IPS-18a (cell line): Measurements from ENCODE around the gene CAMK2A.

Experiments
- H3K27ac ChIP-seq: one replicate; pipeline ENCODE4 v1.5.1; 2013; ENCODE audit warnings: low read length
- H3K27me3 ChIP-seq: one replicate; pipeline ENCODE4 v1.6.1; 2013; ENCODE audit warnings: mild to moderate bottlenecking, low read length; ENCODE audit not compliant: control insufficient read depth, insufficient read depth
- H3K36me3 ChIP-seq: one replicate; pipeline ENCODE4 v1.6.1; 2013; ENCODE audit warnings: low read depth, low read length; ENCODE audit not compliant: control insufficient read depth
- H3K4me1 ChIP-seq: one replicate; pipeline ENCODE4 v1.6.1; 2013; ENCODE audit warnings: low read depth, low read length; ENCODE audit not compliant: control insufficient read depth
- H3K4me3 ChIP-seq: one replicate; pipeline ENCODE4 v1.5.1; 2013; ENCODE audit warnings: low read length
- H3K9ac ChIP-seq: one replicate; pipeline ENCODE4 v1.6.1; 2013; ENCODE audit warnings: mild to moderate bottlenecking, low read length, moderate library complexity
- H3K9me3 ChIP-seq: one replicate; pipeline ENCODE4 v1.6.1; 2013; ENCODE audit warnings: low read depth, low read length; ENCODE audit not compliant: control insufficient read depth

Gene CAMK2A

GRCh38 chr5:150222906-150223305 is 66.7 kb downstream of the CAMK2A start:
- Histone ChIP-seq H3K27me3 (no peaks in the 10 kb centered on the region), H3K27ac (no peak overlapping the region), H3K4me1 (no peaks in the 10 kb centered on the region), H3K9me3 (no peaks in the 10 kb centered on the region), H3K36me3 (no peaks in the 10 kb centered on the region), H3K4me3 (no peak overlapping the region), H3K9ac (no peak overlapping the region)

DNA sequence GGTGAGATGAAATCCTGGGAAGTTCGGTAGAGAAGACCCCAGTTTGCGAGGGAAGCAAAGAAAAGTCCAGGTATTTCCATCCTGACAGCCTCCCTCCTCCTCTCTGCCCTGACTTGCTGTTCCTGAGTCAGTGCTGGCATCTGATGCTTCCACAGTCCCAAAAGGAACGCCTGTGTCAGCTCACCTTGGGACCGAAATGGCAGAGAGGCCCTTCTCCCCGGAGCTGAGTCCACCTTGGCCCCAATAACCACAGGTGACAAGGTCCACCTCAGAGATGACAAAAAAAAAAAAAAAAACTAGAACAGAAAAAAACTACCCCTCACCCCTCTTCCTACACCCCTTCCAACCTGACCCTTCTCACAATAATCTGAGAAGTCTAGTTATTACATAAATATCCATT is 68.1 kb downstream of the CAMK2A start:
- Histone ChIP-seq H3K4me3 (no peak overlapping the region), H3K4me1 (no peaks in the 10 kb centered on the region), H3K9me3 (no peaks in the 10 kb centered on the region), H3K27me3 (peaks cover 4% of the 10 kb centered on the region), H3K27ac (no peak overlapping the region), H3K36me3 (no peaks in the 10 kb centered on the region), H3K9ac (no peak overlapping the region)

DNA sequence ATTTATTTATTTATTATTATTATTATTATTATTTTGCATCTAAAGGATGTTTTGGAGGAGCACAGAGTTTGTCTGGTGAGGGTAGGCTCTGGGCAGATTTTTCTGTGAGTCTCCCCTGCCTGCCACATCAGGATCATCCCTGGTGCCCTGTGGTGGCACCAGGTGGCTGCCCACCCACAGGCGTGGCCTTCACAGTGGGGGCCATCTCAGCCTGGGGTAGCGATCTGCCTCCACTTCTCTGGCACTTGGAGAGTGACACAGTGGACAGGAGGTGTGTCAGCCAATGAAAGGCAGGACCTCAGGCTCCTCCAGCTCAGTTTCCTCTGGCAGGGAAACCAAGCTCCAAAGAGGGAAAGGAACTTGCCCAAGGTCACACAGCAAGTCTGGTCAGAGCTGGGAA is 69.7 kb downstream of the CAMK2A start:
- Histone ChIP-seq H3K9ac (no peak overlapping the region), H3K9me3 (no peaks in the 10 kb centered on the region)

GRCh38 chr5:150219142-150219541 is 70.4 kb downstream of the CAMK2A start:
- Histone ChIP-seq H3K4me1 (no peaks in the 10 kb centered on the region), H3K27ac (no peak overlapping the region), H3K9me3 (no peaks in the 10 kb centered on the region), H3K9ac (no peak overlapping the region), H3K27me3 (peaks cover 4% of the 10 kb centered on the region), H3K4me3 (no peak overlapping the region), H3K36me3 (no peaks in the 10 kb centered on the region)

More for the DNA sequence above, 69.7 kb downstream of the CAMK2A start:
- peaks cover 4% of the 10 kb centered on the region for H3K27me3 ChIP-seq
- H3K4me1 ChIP-seq: no peaks in the 10 kb centered on the region
- H3K4me3 ChIP-seq: no peak overlapping the region
- H3K36me3 ChIP-seq: no peaks in the 10 kb centered on the region
- no peak overlapping the region for H3K27ac ChIP-seq

DNA sequence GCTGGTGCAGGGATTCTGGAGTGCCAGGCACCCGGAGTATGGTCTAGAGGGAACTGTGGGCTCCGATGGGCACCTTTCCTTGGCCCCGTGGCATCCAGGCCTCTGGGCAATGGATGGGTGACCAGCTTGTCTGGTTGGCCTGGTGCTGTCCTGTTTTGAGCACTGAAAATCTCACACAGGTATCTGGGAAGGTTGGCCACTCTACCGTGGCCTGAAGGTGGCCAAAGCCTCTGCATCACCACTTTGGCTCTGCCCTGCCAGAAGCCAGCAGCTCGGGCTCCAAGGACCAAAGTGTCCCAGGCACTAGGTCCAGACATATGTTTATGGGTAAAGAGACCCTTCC is 70.9 kb downstream of the CAMK2A start:
- H3K4me1 ChIP-seq: no peaks in the 10 kb centered on the region
- H3K36me3 ChIP-seq: no peaks in the 10 kb centered on the region
- no peak overlapping the region for H3K27ac ChIP-seq
- H3K9me3 ChIP-seq: no peaks in the 10 kb centered on the region
- peaks cover 4% of the 10 kb centered on the region for H3K27me3 ChIP-seq
- no peak overlapping the region for H3K9ac ChIP-seq
- no peak overlapping the region for H3K4me3 ChIP-seq

GRCh38 chr5:150217873-150218692 is 71.5 kb downstream of the CAMK2A start:
- no peaks in the 10 kb centered on the region for H3K4me1 ChIP-seq
- H3K9me3 ChIP-seq: no peaks in the 10 kb centered on the region
- no peak overlapping the region for H3K9ac ChIP-seq
- no peak overlapping the region for H3K27ac ChIP-seq
- no peak overlapping the region for H3K4me3 ChIP-seq
- no peaks in the 10 kb centered on the region for H3K36me3 ChIP-seq
- H3K27me3 ChIP-seq: peaks cover 4% of the 10 kb centered on the region

DNA sequence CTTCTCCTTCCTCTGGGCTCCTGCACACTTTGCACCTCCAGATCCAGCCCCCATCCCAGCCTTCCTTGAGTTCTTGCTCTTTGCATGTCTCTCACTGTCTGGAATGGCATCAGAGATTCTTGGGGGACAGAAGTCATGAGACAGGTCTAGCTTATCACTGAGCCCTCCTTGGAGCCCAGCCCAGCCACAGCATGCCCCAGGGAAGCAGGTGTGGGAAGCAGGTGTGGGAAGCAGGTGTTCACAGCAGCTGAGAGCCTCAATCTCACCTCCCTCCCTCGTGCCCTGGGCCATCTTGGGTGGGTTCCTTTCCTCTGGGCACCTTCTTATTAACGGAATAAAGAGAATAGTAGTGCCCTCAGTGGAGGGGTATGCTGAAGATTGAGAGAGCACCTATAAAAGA is 72.5 kb downstream of the CAMK2A start:
- no peaks in the 10 kb centered on the region for H3K9me3 ChIP-seq
- H3K36me3 ChIP-seq: no peaks in the 10 kb centered on the region
- H3K27me3 ChIP-seq: peaks cover 7% of the 10 kb centered on the region
- H3K9ac ChIP-seq: no peak overlapping the region
- peaks cover 3% of the 10 kb centered on the region for H3K4me1 ChIP-seq
- no peak overlapping the region for H3K4me3 ChIP-seq
- no peak overlapping the region for H3K27ac ChIP-seq

- Histone ChIP-seq H3K27me3 (peaks cover 7% of the 10 kb centered on the region), H3K4me3 (no peak overlapping the region), H3K9me3 (no peaks in the 10 kb centered on the region), H3K9ac (no peak overlapping the region), H3K36me3 (no peaks in the 10 kb centered on the region), H3K27ac (no peak overlapping the region), H3K4me1 (peaks cover 9% of the 10 kb centered on the region)
Measured at GRCh38 chr5:150215979-150216944, 73.3 kb downstream of the CAMK2A start.

DNA sequence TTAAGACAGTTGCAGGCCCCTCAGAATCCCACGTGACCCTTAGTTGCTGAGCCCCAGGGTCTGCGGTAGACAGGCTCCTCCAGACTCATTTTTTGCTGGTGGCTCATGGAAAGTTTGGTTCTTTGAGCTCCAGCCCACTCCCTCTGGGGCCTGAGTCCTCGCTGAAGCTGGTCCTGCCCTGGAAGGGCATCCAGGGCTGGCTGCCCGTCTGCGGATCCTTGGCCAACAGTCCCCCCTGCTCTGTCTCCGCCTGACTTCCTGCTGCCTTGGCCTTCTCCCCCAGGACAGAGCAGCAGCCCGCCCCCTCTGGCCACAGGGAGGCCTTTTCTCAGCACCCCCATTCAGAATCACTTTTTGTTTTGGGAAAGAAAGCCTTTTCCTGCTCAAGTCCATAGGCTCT is 75.3 kb downstream of the CAMK2A start:
- Histone ChIP-seq H3K27me3 (peaks cover 7% of the 10 kb centered on the region), H3K27ac (no peak overlapping the region)

DNA sequence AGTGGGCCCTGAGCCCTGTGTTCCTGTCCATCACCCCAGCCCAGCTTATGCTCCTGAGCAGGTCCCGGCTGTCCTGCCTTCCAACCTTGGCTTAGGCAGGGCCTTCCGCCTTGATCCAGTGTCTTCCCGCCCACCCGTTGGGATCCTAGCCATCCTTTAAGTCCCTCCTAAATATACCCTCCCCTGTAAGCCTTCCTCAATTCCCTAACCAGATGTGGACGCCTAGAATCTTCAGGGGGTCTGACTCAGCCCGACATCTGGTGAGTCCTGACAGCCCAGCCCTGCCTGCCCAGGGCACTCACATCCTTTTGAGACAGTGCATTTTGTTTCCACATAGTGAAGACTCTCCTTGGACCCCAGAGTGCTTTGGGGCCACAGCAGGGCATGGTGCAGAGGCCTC is 76.0 kb downstream of the CAMK2A start:
- Histone ChIP-seq H3K27me3 (peaks cover 7% of the 10 kb centered on the region), H3K27ac (no peak overlapping the region), H3K4me3 (no peak overlapping the region), H3K36me3 (no peaks in the 10 kb centered on the region), H3K9me3 (no peaks in the 10 kb centered on the region), H3K9ac (no peak overlapping the region), H3K4me1 (peaks cover 23% of the 10 kb centered on the region)

More for the DNA sequence above, 75.3 kb downstream of the CAMK2A start:
- Histone ChIP-seq H3K36me3 (no peaks in the 10 kb centered on the region), H3K9me3 (no peaks in the 10 kb centered on the region), H3K4me1 (peaks cover 17% of the 10 kb centered on the region), H3K4me3 (no peak overlapping the region), H3K9ac (no peak overlapping the region)

- Histone ChIP-seq H3K4me1 (peaks cover 25% of the 10 kb centered on the region), H3K9ac (no peak overlapping the region), H3K9me3 (no peaks in the 10 kb centered on the region), H3K27ac (no peak overlapping the region), H3K4me3 (peak overlapping the region; percentile 8), H3K27me3 (peaks cover 3% of the 10 kb centered on the region), H3K36me3 (no peaks in the 10 kb centered on the region)
Measured at GRCh38 chr5:150211156-150212030, 78.2 kb downstream of the CAMK2A start.
